GM18507 (cell line): ENCODE results near the gene SIPA1L3.
A peak's percentile ranks its signal among the peaks of the same experiment; 100 is the strongest.
"Not testable (repeated sequence)": the region's sequence is repeated elsewhere in the genome, so short reads cannot be mapped to it uniquely, and the experiment has no call there.

Experiments
- DNase-seq: peaks from one replicate; pipeline ENCODE4 v3.0.0; 2011; ENCODE audit warnings: low read depth; ENCODE audit not compliant: insufficient read length; ENCODE audit errors: extremely low spot score
- FAIRE-seq: peaks from 2 replicates; lab custom pipeline; 2011; peaks lifted over from hg19 to GRCh38; lab: Jason Lieb, UNC

SIPA1L3 gene

GRCh38 chr19:37906869-37907734 is at the start of gene SIPA1L3:
Gene SIPA1L3 (plus strand): TSS chr19:37907208. CDS start chr19:38081566, 174,358 bp downstream.
- DNase-seq: peak; percentile 80
- peak; percentile 93 for FAIRE-seq

GRCh38 chr19:37864501-37864900 is 42.5 kb upstream of the SIPA1L3 start:
- no peak for DNase-seq
- FAIRE-seq: no peak

GRCh38 chr19:37865930-37866329 is 41.1 kb upstream of the SIPA1L3 start:
- FAIRE-seq, DNase-seq: not testable (repeated sequence)

- no peak for FAIRE-seq
Measured at GRCh38 chr19:37867831-37868230, 39.2 kb upstream of the SIPA1L3 start.

GRCh38 chr19:37869766-37870340 is 37.2 kb upstream of the SIPA1L3 start:
- no peak for DNase-seq
- FAIRE-seq: no peak

More at GRCh38 chr19:37867831-37868230, 39.2 kb upstream of the SIPA1L3 start:
- no peak for DNase-seq

GRCh38 chr19:37872383-37872782 is 34.6 kb upstream of the SIPA1L3 start:
- FAIRE-seq: no peak
- DNase-seq: no peak

- FAIRE-seq (no peak), DNase-seq (no peak)
Measured at GRCh38 chr19:37874784-37875183, 32.2 kb upstream of the SIPA1L3 start.

GRCh38 chr19:37876032-37876431 is 31.0 kb upstream of the SIPA1L3 start:
- FAIRE-seq: no peak
- DNase-seq: no peak

- FAIRE-seq: no peak
- no peak for DNase-seq
Measured at GRCh38 chr19:37877147-37877546, 29.9 kb upstream of the SIPA1L3 start.

- no peak for DNase-seq
- FAIRE-seq: no peak
Measured at GRCh38 chr19:37885392-37885791, 21.6 kb upstream of the SIPA1L3 start.

- DNase-seq (no peak), FAIRE-seq (no peak)
Measured at GRCh38 chr19:37886571-37886970, 20.4 kb upstream of the SIPA1L3 start.

- no peak for FAIRE-seq
Measured at GRCh38 chr19:37893845-37894575, 13.0 kb upstream of the SIPA1L3 start.

GRCh38 chr19:37896180-37896579 is 10.8 kb upstream of the SIPA1L3 start:
- DNase-seq: no peak
- no peak for FAIRE-seq

More at GRCh38 chr19:37893845-37894575, 13.0 kb upstream of the SIPA1L3 start:
- DNase-seq: no peak

GRCh38 chr19:37899453-37899852 is 7.6 kb upstream of the SIPA1L3 start:
- no peak for FAIRE-seq
- DNase-seq: no peak

GRCh38 chr19:37899966-37900365 is 7.0 kb upstream of the SIPA1L3 start:
- FAIRE-seq (no peak), DNase-seq (no peak)

GRCh38 chr19:37902668-37903067 is 4.3 kb upstream of the SIPA1L3 start:
- peak; percentile 92 for FAIRE-seq

GRCh38 chr19:37903096-37903495 is 3.9 kb upstream of the SIPA1L3 start:
- FAIRE-seq (no peak), DNase-seq (no peak)

More at GRCh38 chr19:37902668-37903067, 4.3 kb upstream of the SIPA1L3 start:
- DNase-seq: no peak

- FAIRE-seq: peak; percentile 33
- DNase-seq: no peak
Measured at GRCh38 chr19:37905946-37906868, 801 bp upstream of the SIPA1L3 start, which contains the start of gene WDR87. Gene WDR87 (minus strand): TSS chr19:37906594. CDS start chr19:37898239, 8,355 bp downstream.
